ENCODE results near the gene SEPTIN8.
"Not testable (repeated sequence)": the region's sequence is repeated elsewhere in the genome, so short reads cannot be mapped to it uniquely, and the experiment has no call there.

Gene SEPTIN8

DNA sequence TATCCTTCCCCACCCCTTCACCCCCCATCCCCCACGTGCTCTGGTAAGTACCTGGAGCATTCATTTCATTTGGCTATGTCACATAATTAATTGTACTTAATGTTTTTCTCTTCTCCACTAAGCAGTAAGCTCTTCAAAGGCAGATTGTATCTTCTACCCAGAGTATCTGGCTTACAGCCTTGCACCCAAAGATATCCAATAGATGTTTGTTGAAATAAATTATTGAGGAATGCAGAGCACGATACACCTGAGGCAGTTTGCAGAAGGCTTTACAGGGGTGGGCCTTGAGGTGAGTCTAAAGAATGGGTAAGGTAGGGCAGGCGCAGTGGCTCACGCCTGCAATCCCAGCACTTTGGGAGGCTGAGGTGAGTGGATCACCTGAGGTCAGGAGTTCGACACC lies 33.6 kb upstream of the SEPTIN8 start:
- H3K4me3 ChIP-seq (IDR thresholded peaks at IDR 0.05; ENCODE audit: insufficient read depth, low read depth, low read length): no peak overlapping the region
- no peak overlapping the region for H2AFZ ChIP-seq (ENCODE audit: low read depth)
- no peaks in the 10 kb centered on the region for H3K79me2 ChIP-seq (ENCODE audit: insufficient read depth, low read depth)
- H3K4me1 ChIP-seq (ENCODE audit: low read depth, poor library complexity, severe bottlenecking): peaks cover 4% of the 10 kb centered on the region
- no peaks in the 10 kb centered on the region for H4K20me1 ChIP-seq (ENCODE audit: insufficient read depth)
- no peak overlapping the region for H3K9ac ChIP-seq
- no peak overlapping the region for H3K4me2 ChIP-seq
- no peaks in the 10 kb centered on the region for H3K36me3 ChIP-seq (ENCODE audit: insufficient read depth)
- H3K27ac ChIP-seq: no peak overlapping the region
- TF ChIP-seq, protein P1, sequence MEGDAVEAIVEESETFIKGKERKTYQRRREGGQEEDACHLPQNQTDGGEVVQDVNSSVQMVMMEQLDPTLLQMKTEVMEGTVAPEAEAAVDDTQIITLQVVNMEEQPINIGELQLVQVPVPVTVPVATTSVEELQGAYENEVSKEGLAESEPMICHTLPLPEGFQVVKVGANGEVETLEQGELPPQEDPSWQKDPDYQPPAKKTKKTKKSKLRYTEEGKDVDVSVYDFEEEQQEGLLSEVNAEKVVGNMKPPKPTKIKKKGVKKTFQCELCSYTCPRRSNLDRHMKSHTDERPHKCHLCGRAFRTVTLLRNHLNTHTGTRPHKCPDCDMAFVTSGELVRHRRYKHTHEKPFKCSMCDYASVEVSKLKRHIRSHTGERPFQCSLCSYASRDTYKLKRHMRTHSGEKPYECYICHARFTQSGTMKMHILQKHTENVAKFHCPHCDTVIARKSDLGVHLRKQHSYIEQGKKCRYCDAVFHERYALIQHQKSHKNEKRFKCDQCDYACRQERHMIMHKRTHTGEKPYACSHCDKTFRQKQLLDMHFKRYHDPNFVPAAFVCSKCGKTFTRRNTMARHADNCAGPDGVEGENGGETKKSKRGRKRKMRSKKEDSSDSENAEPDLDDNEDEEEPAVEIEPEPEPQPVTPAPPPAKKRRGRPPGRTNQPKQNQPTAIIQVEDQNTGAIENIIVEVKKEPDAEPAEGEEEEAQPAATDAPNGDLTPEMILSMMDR (conservative IDR thresholded peaks at IDR 0.05; ENCODE audit: low read depth, low read length): no peak
- peaks cover 3% of the 10 kb centered on the region; the same call in 1 of the 2 replicates for H3K27me3 ChIP-seq (ENCODE audit: insufficient read depth, low read depth)

DNA sequence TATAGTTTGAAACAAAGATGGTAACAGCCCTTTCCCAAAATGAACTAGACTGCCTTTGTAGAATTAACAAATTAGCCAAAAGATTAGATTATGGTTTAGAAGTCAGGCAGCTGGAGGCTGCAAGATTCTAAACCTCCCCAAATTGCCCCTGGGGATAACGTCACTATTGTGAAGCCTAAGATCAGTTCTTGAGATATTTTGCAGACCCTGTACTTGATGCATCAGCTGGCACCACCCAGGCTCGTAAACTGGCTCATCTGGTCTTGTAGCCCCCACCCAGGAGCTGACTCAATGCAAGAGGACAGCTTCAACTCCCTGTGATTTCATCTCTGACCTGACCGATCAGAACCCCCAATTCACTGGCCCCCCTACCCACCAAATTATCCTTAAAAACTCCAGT lies 31.8 kb upstream of the SEPTIN8 start:
- Histone ChIP-seq H3K27ac (no peak overlapping the region), H4K20me1 (ENCODE audit: insufficient read depth) (no peaks in the 10 kb centered on the region), H3K36me3 (ENCODE audit: insufficient read depth) (no peaks in the 10 kb centered on the region), H2AFZ (ENCODE audit: low read depth) (no peak overlapping the region), H3K27me3 (ENCODE audit: insufficient read depth, low read depth) (peaks cover 3% of the 10 kb centered on the region; the same call in 1 of the 2 replicates), H3K9ac (no peak overlapping the region), H3K4me3 (IDR thresholded peaks at IDR 0.05; ENCODE audit: insufficient read depth, low read depth, low read length) (no peak overlapping the region), H3K4me1 (ENCODE audit: low read depth, poor library complexity, severe bottlenecking) (no peaks in the 10 kb centered on the region), H3K4me2 (no peak overlapping the region), H3K79me2 (ENCODE audit: insufficient read depth, low read depth) (no peaks in the 10 kb centered on the region)
- TF ChIP-seq, protein P1 (conservative IDR thresholded peaks at IDR 0.05; ENCODE audit: low read depth, low read length): no peak

DNA sequence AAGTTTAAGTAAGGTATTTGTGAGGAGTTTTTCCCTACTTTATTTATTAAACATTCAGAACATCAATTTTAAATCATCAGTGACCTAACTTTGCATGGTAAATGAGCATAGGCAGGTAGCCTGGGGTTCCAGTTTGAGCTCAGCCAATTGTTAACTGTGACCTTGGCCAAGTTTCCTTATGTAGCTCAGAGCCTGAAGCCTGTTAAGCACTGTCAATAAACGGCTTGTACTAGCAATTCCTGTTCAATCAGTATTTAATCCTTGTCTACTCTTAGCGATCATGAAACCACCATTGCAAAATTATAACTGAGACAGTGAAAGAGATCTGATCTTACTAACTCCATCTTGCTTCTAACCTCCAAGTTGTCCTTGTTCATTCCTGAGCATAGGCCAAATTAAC lies 31.4 kb upstream of the SEPTIN8 start:
- H3K4me1 ChIP-seq (ENCODE audit: low read depth, poor library complexity, severe bottlenecking): no peaks in the 10 kb centered on the region
- no peak overlapping the region for H2AFZ ChIP-seq (ENCODE audit: low read depth)
- peaks cover 3% of the 10 kb centered on the region; the same call in 1 of the 2 replicates for H3K27me3 ChIP-seq (ENCODE audit: insufficient read depth, low read depth)
- TF ChIP-seq, protein P1 (conservative IDR thresholded peaks at IDR 0.05; ENCODE audit: low read depth, low read length): no peak
- no peak overlapping the region for H3K9ac ChIP-seq
- H3K4me2 ChIP-seq: no peak overlapping the region
- H3K27ac ChIP-seq: no peak overlapping the region
- no peaks in the 10 kb centered on the region for H3K36me3 ChIP-seq (ENCODE audit: insufficient read depth)
- no peak overlapping the region for H3K4me3 ChIP-seq (IDR thresholded peaks at IDR 0.05; ENCODE audit: insufficient read depth, low read depth, low read length)
- no peaks in the 10 kb centered on the region for H4K20me1 ChIP-seq (ENCODE audit: insufficient read depth)
- H3K79me2 ChIP-seq (ENCODE audit: insufficient read depth, low read depth): no peaks in the 10 kb centered on the region

DNA sequence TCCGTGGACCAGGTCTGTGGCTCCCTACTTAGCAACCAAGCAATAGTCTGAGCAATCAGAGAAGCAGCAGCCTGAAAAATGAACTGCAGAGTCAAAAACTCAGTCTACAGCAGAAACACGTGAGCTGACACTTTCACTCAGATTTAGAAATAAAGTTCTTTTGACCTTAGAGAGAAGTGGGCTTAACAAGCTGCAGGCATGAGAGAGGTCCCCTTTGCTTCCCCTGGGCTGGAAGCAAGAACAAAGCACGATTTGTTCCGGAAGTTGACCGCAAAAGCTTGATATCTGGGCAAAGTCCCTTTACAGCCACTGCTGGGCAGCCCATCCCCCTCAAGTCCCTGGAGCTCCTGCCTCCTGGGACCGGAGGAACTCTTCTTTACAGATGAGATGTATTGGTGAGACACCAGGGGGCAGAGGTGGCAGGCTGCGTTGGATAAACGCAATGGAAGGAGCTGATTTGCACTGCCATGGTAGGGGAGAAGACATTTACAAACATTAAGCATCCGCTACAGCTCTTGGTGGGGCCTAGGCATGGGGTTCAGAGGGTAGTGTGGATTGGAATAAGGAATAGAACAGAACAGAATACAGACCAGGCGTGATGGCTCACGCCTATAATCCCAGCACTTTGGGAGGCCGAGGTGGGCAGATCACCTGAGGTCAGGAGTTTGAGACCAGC lies 30.3 kb upstream of the SEPTIN8 start:
- Histone ChIP-seq H4K20me1 (ENCODE audit: insufficient read depth) (no peaks in the 10 kb centered on the region), H3K4me3 (IDR thresholded peaks at IDR 0.05; ENCODE audit: insufficient read depth, low read depth, low read length) (no peak overlapping the region), H3K4me2 (no peak overlapping the region), H3K36me3 (ENCODE audit: insufficient read depth) (no peaks in the 10 kb centered on the region), H3K9ac (no peak overlapping the region), H3K79me2 (ENCODE audit: insufficient read depth, low read depth) (no peaks in the 10 kb centered on the region), H3K4me1 (ENCODE audit: low read depth, poor library complexity, severe bottlenecking) (no peaks in the 10 kb centered on the region), H3K27me3 (ENCODE audit: insufficient read depth, low read depth) (no peaks in the 10 kb centered on the region), H2AFZ (ENCODE audit: low read depth) (no peak overlapping the region; the same call in 1 of the 2 replicates), H3K27ac (no peak overlapping the region)
- TF ChIP-seq, protein P1 (conservative IDR thresholded peaks at IDR 0.05; ENCODE audit: low read depth, low read length): no peak

DNA sequence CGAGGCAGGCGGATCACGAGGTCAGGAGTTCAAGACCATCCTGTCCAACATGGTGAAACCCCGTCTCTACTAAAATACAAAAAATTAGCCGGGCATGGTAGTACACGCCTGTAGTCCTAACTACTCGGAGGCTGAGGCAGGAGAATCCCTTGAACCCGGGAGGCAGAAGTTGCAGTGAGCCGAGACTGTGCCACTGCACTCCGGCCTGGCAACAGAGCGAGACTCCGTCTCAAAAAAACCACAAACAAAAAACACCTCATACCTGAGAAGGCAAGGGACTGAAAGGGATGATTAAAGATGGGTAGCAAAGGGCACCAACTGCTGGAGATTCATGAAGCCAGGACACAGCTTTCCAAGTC lies 29.7 kb upstream of the SEPTIN8 start:
- H3K79me2 ChIP-seq (ENCODE audit: insufficient read depth, low read depth); H3K36me3 ChIP-seq (ENCODE audit: insufficient read depth); H3K27ac ChIP-seq; H3K27me3 ChIP-seq (ENCODE audit: insufficient read depth, low read depth); H4K20me1 ChIP-seq (ENCODE audit: insufficient read depth); H3K4me2 ChIP-seq; H3K9ac ChIP-seq; H3K4me3 ChIP-seq (IDR thresholded peaks at IDR 0.05; ENCODE audit: insufficient read depth, low read depth, low read length); H3K4me1 ChIP-seq (ENCODE audit: low read depth, poor library complexity, severe bottlenecking); H2AFZ ChIP-seq (ENCODE audit: low read depth): not testable (repeated sequence)

DNA sequence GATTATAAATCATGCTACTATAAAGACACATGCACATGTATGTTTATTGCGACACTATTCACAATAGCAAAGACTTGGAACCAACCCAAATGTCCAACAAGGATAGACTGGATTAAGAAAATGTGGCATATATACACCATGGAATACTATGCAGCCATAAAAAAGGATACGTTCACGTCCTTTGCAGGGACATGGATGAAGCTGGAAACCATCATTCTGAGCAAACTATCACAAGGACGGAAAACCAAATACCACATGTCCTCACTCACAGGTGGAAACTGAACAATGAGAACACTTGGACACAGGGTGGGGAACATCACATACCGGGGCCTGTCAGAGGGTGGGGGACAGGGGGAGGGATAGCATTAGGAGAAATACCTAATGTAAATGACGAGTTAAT lies 28.8 kb upstream of the SEPTIN8 start:
- H4K20me1 ChIP-seq (ENCODE audit: insufficient read depth); H3K4me1 ChIP-seq (ENCODE audit: low read depth, poor library complexity, severe bottlenecking); H3K9ac ChIP-seq; H2AFZ ChIP-seq (ENCODE audit: low read depth); H3K27ac ChIP-seq; H3K4me2 ChIP-seq; H3K79me2 ChIP-seq (ENCODE audit: insufficient read depth, low read depth); H3K4me3 ChIP-seq (IDR thresholded peaks at IDR 0.05; ENCODE audit: insufficient read depth, low read depth, low read length); H3K36me3 ChIP-seq (ENCODE audit: insufficient read depth); H3K27me3 ChIP-seq (ENCODE audit: insufficient read depth, low read depth): not testable (repeated sequence)

DNA sequence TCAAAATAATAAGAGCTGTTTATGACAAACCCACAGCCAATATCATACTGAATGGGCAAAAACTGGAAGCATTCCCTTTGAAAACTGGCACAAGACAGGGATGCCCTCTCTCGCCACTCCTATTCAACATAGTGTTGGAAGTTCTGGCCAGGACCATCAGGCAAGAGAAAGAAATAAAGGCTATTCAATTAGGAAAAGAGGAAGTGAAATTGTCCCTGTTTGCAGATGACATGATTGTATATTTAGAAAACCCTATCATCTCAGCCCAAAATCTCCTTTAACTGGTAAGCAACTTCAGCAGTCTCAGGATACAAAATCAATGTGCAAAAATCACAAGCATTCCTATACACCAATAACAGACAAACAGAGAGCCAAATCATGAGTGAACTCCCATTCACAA lies 27.2 kb upstream of the SEPTIN8 start:
- not testable (repeated sequence) for H3K79me2 ChIP-seq (ENCODE audit: insufficient read depth, low read depth); H3K27ac ChIP-seq; H3K4me3 ChIP-seq (IDR thresholded peaks at IDR 0.05; ENCODE audit: insufficient read depth, low read depth, low read length); H3K4me2 ChIP-seq; H3K36me3 ChIP-seq (ENCODE audit: insufficient read depth); H3K9ac ChIP-seq; H3K27me3 ChIP-seq (ENCODE audit: insufficient read depth, low read depth); H2AFZ ChIP-seq (ENCODE audit: low read depth); H3K4me1 ChIP-seq (ENCODE audit: low read depth, poor library complexity, severe bottlenecking); H4K20me1 ChIP-seq (ENCODE audit: insufficient read depth)
